Prostate gland (tissue), 2 donors: ENCODE results near the gene GPER1.

Experiments
- POLR2AphosphoS5 ChIP-seq: sonication (generic); formaldehyde crosslinking; IDR thresholded peaks from one replicate; pipeline ENCODE4 v1.6.1; 2017; ENCODE audit warnings: antibody characterized with exemption
- TF ChIP-seq, protein P1 (sequence below), 4 experiments: fragments of 200-600 bp in 2 of 4; fragments of 450-650 bp in 2 of 4; sonication (generic) in 2 of 4; IDR thresholded peaks; 1 replicate in 3 of 4; 2 replicates in 1 of 4; pipeline ENCODE4 v1.5.1; 2016 to 2019; ENCODE audit warnings: antibody characterized with exemption in 4 of 4, mild to moderate bottlenecking in 2 of 4, moderate library complexity in 2 of 4

DNA sequence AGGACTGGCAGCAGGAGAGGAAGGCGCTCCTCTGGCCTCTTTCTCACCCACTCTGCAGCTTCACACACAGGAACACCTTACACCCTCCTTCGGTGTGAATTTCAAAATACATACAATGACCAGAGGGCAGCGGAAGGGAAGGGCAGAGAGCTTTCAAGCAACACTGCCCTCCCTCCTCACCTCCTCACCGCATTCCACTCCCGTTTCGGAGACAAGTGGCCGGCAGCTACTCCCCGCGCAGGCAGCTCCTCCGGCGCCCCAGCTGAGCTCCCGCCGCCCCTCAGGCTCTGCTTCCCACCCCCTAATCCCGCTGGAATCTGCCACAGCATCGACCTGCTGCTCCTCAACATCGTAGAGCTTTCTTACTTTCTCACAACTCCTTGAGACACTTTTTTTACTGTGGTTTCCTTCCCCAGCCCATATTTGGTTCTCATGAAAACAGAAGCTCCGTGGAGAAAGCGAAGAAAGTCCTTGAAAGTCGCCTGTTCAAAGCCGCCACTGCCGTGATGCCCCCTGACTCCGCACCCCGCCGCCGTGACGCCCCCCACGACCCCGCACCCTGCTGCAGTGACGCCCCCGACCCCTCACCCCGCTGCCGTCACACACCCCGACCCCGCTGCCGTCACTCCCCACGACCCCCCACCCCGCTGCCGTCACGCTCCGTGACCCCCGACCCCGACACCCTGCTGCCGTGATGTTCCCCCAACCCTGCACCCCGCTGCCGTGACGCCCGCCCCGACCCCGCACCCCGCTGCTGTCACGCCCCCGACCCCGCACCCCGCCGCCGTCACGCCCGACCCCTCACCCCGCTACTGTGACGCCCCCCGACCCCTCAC, 14.6 kb upstream of the GPER1 start:
- TF ChIP-seq, protein P1, sequence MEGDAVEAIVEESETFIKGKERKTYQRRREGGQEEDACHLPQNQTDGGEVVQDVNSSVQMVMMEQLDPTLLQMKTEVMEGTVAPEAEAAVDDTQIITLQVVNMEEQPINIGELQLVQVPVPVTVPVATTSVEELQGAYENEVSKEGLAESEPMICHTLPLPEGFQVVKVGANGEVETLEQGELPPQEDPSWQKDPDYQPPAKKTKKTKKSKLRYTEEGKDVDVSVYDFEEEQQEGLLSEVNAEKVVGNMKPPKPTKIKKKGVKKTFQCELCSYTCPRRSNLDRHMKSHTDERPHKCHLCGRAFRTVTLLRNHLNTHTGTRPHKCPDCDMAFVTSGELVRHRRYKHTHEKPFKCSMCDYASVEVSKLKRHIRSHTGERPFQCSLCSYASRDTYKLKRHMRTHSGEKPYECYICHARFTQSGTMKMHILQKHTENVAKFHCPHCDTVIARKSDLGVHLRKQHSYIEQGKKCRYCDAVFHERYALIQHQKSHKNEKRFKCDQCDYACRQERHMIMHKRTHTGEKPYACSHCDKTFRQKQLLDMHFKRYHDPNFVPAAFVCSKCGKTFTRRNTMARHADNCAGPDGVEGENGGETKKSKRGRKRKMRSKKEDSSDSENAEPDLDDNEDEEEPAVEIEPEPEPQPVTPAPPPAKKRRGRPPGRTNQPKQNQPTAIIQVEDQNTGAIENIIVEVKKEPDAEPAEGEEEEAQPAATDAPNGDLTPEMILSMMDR (IDR thresholded peaks at IDR 0.05): no peak
- TF ChIP-seq POLR2AphosphoS5: no peak
